Measurements from ENCODE around the gene TMEM88.

DNA sequence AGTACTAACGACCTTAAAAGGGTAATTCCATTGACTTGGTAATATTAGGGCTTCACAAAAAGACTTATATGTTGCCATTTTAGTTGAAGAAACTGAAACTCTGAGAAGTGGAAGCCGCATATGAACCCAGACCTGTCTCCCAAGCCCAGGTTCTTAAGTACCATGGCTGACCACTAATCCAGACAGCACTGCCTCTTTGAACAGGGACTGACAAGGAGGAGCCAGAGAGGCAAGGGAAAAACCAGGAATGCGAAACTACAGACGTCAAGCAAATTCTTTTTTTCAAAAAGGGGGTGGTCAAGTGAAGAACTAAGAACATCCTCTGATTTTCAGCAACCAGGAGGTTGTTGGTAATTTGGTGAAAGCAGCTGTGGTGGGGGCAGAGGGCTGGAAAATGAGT lies 18.2 kb downstream of the TMEM88 start:
- TF ChIP-seq SIN3A (conservative IDR thresholded peaks at IDR 0.05 in 1 of 2, IDR thresholded peaks at IDR 0.05 in 1 of 2; ENCODE audit: low read depth in 1 of 2, low read length in 2 of 2) = no peak
- TF ChIP-seq TEAD4 (IDR thresholded peaks at IDR 0.05; ENCODE audit: low read depth, low read length) = no peak
- no peak for TF ChIP-seq POLR2AphosphoS5 (IDR thresholded peaks at IDR 0.05; ENCODE audit: low read depth, low read length)
